ENCODE measurements around the gene RETREG3.
A peak's percentile ranks its signal among the peaks of the same experiment; 100 is the strongest.
"Not testable (repeated sequence)": the region's sequence is repeated elsewhere in the genome, so short reads cannot be mapped to it uniquely, and the experiment has no call there.

RETREG3 gene

GRCh38 chr17:42548993-42549755 lies 60.0 kb downstream of the RETREG3 start:
- DNase-seq, result no peak

GRCh38 chr17:42548070-42548837 lies 60.9 kb downstream of the RETREG3 start:
- peak; percentile 79 for DNase-seq

DNA sequence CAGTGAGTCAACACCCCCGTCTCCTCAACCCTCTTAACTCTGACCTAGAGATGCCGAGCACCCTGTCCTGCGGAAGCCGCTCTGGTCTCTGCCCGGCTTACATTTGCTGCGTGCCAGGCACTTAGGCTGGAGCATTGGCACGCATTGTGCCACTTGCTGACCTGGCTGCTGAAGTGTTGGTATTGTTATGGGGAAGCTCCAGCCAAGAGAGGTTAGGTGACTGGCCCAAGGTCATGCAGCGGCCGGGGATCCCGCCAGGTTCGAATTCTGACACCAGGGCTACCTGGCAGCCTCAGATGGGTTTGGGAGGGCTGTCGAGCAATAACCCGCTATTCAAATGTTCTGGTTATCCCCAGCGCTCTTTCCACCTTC lies 61.5 kb downstream of the RETREG3 start:
- no peak for DNase-seq

- no peak for DNase-seq
Measured at GRCh38 chr17:42547001-42547461, 62.1 kb downstream of the RETREG3 start.

GRCh38 chr17:42545755-42546505 lies 63.2 kb downstream of the RETREG3 start:
- not testable (repeated sequence) for DNase-seq

- DNase-seq, result no peak
Measured at GRCh38 chr17:42544874-42545283, 64.3 kb downstream of the RETREG3 start.

DNA sequence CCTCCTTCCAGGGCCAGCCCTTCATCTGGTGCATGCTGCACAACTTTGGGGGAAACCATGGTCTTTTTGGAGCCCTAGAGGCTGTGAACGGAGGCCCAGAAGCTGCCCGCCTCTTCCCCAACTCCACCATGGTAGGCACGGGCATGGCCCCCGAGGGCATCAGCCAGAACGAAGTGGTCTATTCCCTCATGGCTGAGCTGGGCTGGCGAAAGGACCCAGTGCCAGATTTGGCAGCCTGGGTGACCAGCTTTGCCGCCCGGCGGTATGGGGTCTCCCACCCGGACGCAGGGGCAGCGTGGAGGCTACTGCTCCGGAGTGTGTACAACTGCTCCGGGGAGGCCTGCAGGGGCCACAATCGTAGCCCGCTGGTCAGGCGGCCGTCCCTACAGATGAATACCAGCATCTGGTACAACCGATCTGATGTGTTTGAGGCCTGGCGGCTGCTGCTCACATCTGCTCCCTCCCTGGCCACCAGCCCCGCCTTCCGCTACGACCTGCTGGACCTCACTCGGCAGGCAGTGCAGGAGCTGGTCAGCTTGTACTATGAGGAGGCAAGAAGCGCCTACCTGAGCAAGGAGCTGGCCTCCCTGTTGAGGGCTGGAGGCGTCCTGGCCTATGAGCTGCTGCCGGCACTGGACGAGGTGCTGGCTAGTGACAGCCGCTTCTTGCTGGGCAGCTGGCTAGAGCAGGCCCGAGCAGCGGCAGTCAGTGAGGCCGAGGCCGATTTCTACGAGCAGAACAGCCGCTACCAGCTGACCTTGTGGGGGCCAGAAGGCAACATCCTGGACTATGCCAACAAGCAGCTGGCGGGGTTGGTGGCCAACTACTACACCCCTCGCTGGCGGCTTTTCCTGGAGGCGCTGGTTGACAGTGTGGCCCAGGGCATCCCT lies 65.7 kb downstream of the RETREG3 start:
- no peak for DNase-seq

DNA sequence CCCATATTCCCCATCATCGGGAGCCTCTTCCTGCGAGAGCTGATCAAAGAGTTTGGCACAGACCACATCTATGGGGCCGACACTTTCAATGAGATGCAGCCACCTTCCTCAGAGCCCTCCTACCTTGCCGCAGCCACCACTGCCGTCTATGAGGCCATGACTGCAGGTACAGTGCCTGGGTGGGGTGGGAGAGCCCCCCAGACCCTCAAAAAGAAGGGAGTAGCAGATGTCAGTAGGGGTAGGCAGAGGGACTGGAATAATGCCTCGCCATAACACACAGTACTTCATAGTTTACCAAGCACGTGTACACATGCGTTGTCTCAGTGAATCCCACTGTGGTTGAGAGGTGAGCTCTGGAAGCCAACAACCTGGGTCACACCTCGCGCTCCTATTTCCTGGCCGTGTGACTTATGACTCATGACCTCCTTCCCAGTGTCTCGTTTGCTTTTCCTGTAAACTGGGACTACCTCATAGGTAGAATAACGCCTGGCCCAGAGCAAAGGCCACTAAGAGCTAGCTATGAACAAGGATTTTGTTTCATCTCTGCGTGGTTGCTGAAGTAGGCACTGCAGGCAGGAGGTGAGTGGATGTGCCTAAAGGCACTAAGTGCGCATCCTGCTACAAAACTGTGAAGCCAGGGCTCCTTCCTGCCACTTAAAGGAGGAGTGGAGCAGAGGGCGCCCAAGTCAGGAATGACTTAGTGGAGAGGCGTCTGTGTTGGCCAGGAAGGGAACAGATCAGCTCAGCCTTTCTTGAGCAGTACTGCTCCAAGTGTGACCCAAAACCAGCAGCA lies 67.9 kb downstream of the RETREG3 start:
- DNase-seq, result no peak

DNA sequence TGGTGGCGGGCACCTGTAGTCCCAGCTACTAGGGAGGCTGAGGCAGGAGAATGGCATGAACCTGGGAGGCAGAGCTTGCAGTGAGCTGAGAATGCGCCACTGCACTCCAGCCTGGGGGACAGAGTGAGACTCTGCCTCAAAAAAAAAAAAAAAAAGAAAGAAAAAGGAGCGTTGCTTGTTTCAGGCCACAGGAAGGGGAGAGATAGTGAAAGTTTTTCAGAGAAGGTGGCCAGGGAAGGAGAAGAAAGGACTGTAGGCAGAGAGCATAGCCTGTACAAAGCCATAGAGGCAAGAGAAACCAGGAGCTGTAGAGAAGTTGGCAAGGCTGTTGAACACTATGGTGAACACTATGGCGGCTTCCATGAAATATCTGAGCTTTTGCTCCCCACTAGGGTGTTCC lies 68.6 kb downstream of the RETREG3 start:
- not testable (repeated sequence) for DNase-seq

GRCh38 chr17:42538482-42538881 lies 70.7 kb downstream of the RETREG3 start:
- DNase-seq, result no peak

DNA sequence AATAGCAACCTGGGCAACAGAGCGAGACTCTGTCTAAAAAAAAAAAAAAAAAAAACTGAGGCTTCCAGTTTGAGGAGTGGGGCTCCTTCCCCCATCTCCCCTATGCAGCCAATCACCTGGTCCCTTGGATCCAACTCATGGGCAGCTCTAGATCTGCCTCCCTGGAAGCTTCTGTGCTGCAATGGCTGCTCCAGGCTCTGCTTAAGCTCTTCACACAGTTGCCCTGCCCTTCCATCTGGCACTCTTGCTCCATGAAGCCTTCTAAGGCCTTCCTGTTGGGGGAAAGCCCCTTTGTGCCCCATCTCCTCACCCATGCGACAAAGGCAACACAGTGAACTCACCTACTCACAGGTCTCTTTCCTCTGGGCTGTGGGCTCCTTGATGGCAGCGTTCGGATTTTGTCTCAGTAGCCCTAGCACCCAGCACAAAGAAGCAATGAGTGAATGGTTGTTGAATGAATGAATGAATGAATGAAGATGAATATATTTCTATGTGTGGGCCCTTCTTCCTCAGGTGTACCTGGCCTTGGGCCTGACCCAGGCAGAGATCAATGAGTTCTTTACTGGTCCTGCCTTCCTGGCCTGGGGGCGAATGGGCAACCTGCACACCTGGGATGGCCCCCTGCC lies 71.2 kb downstream of the RETREG3 start:
- no peak for DNase-seq

- DNase-seq, result no peak
Measured at GRCh38 chr17:42537156-42537805, 71.9 kb downstream of the RETREG3 start.

- peak; percentile 75 for DNase-seq
Measured at GRCh38 chr17:42536372-42537155, 72.6 kb downstream of the RETREG3 start.

DNA sequence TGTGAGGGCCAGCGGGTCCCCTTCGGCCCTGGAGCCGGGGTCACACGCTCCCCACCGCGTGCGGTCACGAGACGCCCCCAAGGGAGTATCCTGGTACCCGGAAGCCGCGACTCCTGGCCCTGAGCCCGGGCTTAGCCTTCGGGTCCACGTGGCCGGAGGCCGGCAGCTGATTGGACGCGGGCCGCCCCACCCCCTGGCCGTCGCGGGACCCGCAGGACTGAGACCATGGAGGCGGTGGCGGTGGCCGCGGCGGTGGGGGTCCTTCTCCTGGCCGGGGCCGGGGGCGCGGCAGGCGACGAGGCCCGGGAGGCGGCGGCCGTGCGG lies 73.2 kb downstream of the RETREG3 start, which contains the start of gene NAGLU:
NAGLU (plus strand) TSS at position 194 of the 324 bp plus-strand sequence; CDS start at position 226, 32 bp downstream.
- DNase-seq, result peak; percentile 87

GRCh38 chr17:42535155-42536047 lies 73.8 kb downstream of the RETREG3 start:
- no peak for DNase-seq

DNA sequence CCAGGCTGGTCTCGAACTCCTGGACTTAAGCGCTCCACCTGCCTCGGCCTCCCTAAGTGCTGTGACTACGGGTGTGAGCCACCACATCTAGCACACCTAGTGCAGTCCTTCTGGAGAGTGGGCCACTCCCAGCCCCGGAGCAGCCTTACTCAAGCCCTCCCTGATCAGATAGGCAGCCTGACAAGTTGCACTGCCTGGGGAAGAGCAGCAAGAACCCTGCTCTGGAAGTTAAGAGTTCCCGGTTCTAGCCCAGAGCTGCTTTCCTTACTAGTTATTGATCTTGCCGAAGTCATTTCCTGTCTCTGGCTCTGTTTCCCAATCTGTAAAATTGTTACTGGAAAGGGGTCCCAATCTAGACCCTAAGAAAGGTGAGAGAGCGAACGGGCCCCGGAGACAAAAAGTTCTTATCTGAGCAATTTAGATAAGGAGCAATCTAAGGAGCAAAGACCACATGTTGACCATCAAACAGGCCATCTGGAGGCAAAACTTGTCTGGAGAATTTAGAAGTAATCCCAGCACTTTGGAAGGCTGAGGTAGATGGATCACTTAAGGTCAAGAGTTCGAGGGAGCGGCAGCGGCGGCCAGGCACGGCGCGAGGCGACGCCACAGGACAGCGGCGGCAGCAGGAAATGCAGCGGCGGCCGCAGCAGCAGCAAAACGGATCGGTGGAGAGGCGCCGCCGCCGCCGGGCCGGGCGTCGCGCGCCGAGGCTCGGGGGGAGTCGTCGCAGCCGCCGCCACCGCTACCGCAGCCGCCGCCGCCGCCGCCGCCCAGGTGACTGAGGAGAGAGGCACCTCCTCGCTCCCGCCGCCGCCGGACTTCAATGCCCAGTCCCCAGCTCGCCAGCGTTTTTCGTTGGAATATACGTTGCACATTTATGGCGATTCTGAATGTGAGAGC lies 77.5 kb downstream of the RETREG3 start:
- peak; percentile 50 for DNase-seq

GRCh38 chr17:42530952-42531454 lies 78.2 kb downstream of the RETREG3 start:
- DNase-seq, result no peak

Data from stimulated activated CD4-positive, alpha-beta T cell treated with anti-CD3 and anti-CD28 coated beads, Interleukin-4, amount 100 ng/mL, for 24 hours (primary cell).